Upper lobe of right lung (tissue), 1 donor: ENCODE results near the gene SUSD4. TPM values are rescaled to one million over a fixed set of nuclear protein-coding genes. Genes with fewer than 3 reads are reported as not detected.
A peak's percentile ranks its signal among the peaks of the same experiment; 100 is the strongest.

Experiments
- ATAC-seq: fragments of 200-7000 bp; cut with Tn5 transposase; one replicate; pipeline ENCODE4 v1.9.1; 2020; ENCODE audit warnings: mild to moderate bottlenecking, moderate library complexity
- DNase-seq: peaks from one replicate; pipeline ENCODE4 v3.0.0-alpha.2; 2020
- H3K27ac ChIP-seq: fragments of 200-600 bp; one replicate; pipeline ENCODE4 v1.8.0; 2022
- H3K27me3 ChIP-seq: fragments of 200-600 bp; one replicate; pipeline ENCODE4 v1.8.0; 2022; ENCODE audit warnings: mild to moderate bottlenecking
- H3K36me3 ChIP-seq: fragments of 200-600 bp; one replicate; pipeline ENCODE4 v1.8.0; 2022
- H3K4me1 ChIP-seq: fragments of 200-600 bp; one replicate; pipeline ENCODE4 v1.8.0; 2022
- H3K4me3 ChIP-seq: fragments of 200-600 bp; one replicate; pipeline ENCODE4 v1.8.0; 2022; ENCODE audit warnings: mild to moderate bottlenecking
- H3K9me3 ChIP-seq: fragments of 200-600 bp; one replicate; pipeline ENCODE4 v1.8.0; 2022
- CTCF ChIP-seq: fragments of 200-600 bp; IDR thresholded peaks from one replicate; pipeline ENCODE4 v1.8.0; 2022; ENCODE audit warnings: antibody characterized with exemption
- intact Hi-C: fragments of 100-400 bp; cut with DNase I; formaldehyde crosslinking; loops from one replicate; pipeline ENCODE4 v1.11.0; 2022
- total RNA-seq: library from RNA; stranded (reverse); fragmentation: NEBNext Ultra II Directional; extraction: Animal tissue kit (Norgen Biotek cat#: 25700); gene quantifications from one replicate; pipeline ENCODE4 v1.2.1, GENCODE V29; 2021
- donor health status: DM: no; HTN: yes; CAD: no; lungs with severe emphysema.

SUSD4 gene
- total RNA-seq, 1 donor from 2014 or later = 2.2 TPM

DNA sequence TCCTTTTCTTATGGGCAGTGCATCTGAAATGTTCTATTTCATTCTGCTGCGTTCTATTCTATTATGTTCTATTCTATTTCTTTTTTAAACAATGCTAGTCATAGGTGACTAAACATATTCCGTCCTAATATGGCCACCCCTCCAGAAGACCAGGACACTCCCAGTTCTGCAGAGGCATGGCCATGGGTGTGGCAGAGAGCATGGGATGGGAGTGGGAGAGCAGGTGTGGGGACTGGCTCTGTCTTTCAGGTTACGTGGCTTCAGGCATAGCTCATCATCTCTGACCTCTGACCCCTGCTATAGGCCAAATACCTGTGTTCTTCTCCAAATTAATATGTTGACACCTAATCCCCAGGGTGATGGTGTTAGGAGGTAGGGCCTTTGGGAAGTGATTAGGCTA is 187.5 kb downstream of the SUSD4 start:
- intact Hi-C loops = no loop called here
- H3K36me3 ChIP-seq = no peaks in the 10 kb centered on the region
- H3K27ac ChIP-seq = peak overlapping the region; percentile 66
- ATAC-seq = no peak
- no peak for DNase-seq
- H3K4me3 ChIP-seq = no peak overlapping the region
- H3K9me3 ChIP-seq = no peaks in the 10 kb centered on the region
- H3K4me1 ChIP-seq = peaks cover 48% of the 10 kb centered on the region
- TF ChIP-seq CTCF = no peak
- no peaks in the 10 kb centered on the region for H3K27me3 ChIP-seq

DNA sequence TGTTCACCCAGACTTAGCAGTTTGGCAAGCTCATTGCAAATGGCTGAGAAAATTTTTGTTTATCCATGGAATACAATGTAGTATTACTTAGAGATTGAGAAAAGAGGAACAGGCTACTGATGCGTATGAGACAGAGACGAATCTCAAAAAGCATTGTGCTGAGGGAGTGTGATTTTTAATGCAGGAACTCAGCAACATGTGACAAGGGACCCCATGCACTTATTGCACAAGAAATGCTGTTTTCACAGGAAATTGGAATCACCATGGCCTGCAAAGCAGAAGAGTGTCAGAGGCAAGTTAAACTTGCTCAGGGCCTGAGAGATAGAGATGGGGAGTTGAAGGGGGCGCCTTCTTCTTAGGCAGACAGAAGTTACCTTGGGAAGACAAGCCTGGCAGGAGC is 188.3 kb downstream of the SUSD4 start:
- DNase-seq (no peak), ATAC-seq (peak; percentile 72)
- Histone ChIP-seq H3K4me1 (peaks cover 43% of the 10 kb centered on the region), H3K36me3 (no peaks in the 10 kb centered on the region), H3K27ac (peak overlapping the region; percentile 70), H3K27me3 (no peaks in the 10 kb centered on the region), H3K4me3 (no peak overlapping the region), H3K9me3 (no peaks in the 10 kb centered on the region)
- intact Hi-C loops = no loop called here
- TF ChIP-seq CTCF = no peak

DNA sequence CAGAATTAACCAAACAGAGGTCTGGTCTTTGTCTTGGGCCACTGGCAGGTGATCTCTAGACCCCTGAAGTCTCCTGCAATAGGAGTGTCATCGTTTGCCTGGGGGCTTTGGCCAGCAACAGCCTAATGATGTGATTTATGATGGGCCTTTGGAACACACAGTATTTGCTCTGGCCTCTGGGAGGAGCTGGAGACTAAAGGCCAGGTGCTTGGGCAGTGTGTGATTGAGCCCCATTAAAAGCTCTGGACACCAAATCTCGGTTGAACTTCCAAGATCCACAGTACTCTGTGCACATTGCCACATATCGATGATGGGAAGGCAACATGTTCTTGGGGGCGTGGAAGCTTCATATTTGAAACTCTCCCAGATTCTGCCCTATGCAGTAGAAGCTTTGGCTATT is 188.9 kb downstream of the SUSD4 start:
- Histone ChIP-seq H3K9me3 (no peaks in the 10 kb centered on the region), H3K4me1 (peaks cover 38% of the 10 kb centered on the region), H3K27ac (peak overlapping the region; percentile 70), H3K36me3 (no peaks in the 10 kb centered on the region), H3K4me3 (no peak overlapping the region), H3K27me3 (no peaks in the 10 kb centered on the region)
- DNase-seq (no peak), ATAC-seq (peak; percentile 61)
- intact Hi-C loops = no loop called here
- TF ChIP-seq CTCF = no peak

Other genes starting within 250 kb of the SUSD4 start
- 22.3 TPM for gene TLR5, start 220.9 kb downstream of the SUSD4 start, total RNA-seq
- not detected for gene CCDC185, start 29.2 kb upstream of the SUSD4 start, total RNA-seq